GM21737 (cell line): Measurements from ENCODE around the gene NFXL1.

Experiments used
- ATAC-seq: cut with Tn5 transposase; IDR thresholded peaks from one replicate; pipeline ENCODE4 v1.9.1; 2021; ENCODE audit warnings: mild to moderate bottlenecking, moderate library complexity; ENCODE audit not compliant: unreplicated experiment

Gene NFXL1

GRCh38 chr4:47899639-47900038 lies 14.7 kb downstream of the NFXL1 start:
- no peak for ATAC-seq

- no peak for ATAC-seq
Measured at GRCh38 chr4:47891928-47892327, 22.5 kb downstream of the NFXL1 start.

GRCh38 chr4:47882228-47882627 lies 32.2 kb downstream of the NFXL1 start:
- ATAC-seq = no peak

GRCh38 chr4:47879458-47879857 lies 34.9 kb downstream of the NFXL1 start:
- ATAC-seq = no peak

- ATAC-seq = no peak
Measured at GRCh38 chr4:47876784-47877546, 37.4 kb downstream of the NFXL1 start.

GRCh38 chr4:47876310-47876709 lies 38.1 kb downstream of the NFXL1 start:
- no peak for ATAC-seq

- ATAC-seq = no peak
Measured at GRCh38 chr4:47873877-47874541, 40.4 kb downstream of the NFXL1 start.

- no peak for ATAC-seq
Measured at GRCh38 chr4:47863486-47863885, 50.9 kb downstream of the NFXL1 start.

- no peak for ATAC-seq
Measured at GRCh38 chr4:47862297-47862696, 52.1 kb downstream of the NFXL1 start.

GRCh38 chr4:47860305-47860704 lies 54.1 kb downstream of the NFXL1 start:
- no peak for ATAC-seq

- no peak for ATAC-seq
Measured at GRCh38 chr4:47858006-47858405, 56.4 kb downstream of the NFXL1 start.

- no peak for ATAC-seq
Measured at GRCh38 chr4:47856713-47857112, 57.7 kb downstream of the NFXL1 start.

- ATAC-seq = no peak
Measured at GRCh38 chr4:47855350-47855749, 59.0 kb downstream of the NFXL1 start.

- ATAC-seq = no peak
Measured at GRCh38 chr4:47852136-47852535, 62.2 kb downstream of the NFXL1 start.

- no peak for ATAC-seq
Measured at GRCh38 chr4:47849466-47849865, 64.9 kb downstream of the NFXL1 start.

- no peak for ATAC-seq
Measured at GRCh38 chr4:47848041-47848440, 66.3 kb downstream of the NFXL1 start.

GRCh38 chr4:47842985-47843384 lies 71.4 kb downstream of the NFXL1 start:
- no peak for ATAC-seq

- no peak for ATAC-seq
Measured at GRCh38 chr4:47840291-47840690, 74.1 kb downstream of the NFXL1 start.

GRCh38 chr4:47839259-47839658 lies 75.1 kb downstream of the NFXL1 start:
- ATAC-seq = peak; percentile 54

- ATAC-seq = no peak
Measured at GRCh38 chr4:47838445-47838844, 75.9 kb downstream of the NFXL1 start.

GRCh38 chr4:47837908-47838294 lies 76.5 kb downstream of the NFXL1 start, which contains the start of gene CORIN:
Gene CORIN (minus strand): TSS chr4:47838067. CDS start chr4:47837949, 118 bp downstream.
- ATAC-seq = no peak
